ENCODE data around the gene CFAP299. TPM values are rescaled to one million over a fixed set of nuclear protein-coding genes. Genes with fewer than 3 reads are reported as not detected.

Gene CFAP299
- total RNA-seq, 1 experiment from 2014 or later = not detected

GRCh38 chr4:80909938-80910337 is 574.4 kb downstream of the CFAP299 start:
- H3K4me2 ChIP-seq = no peak overlapping the region
- POLR2A ChIA-PET (ENCODE audit: unreplicated experiment) = no interaction called here
- TF ChIP-seq CTCF (conservative IDR thresholded peaks at IDR 0.05) (no peak), EZH2 (IDR thresholded peaks at IDR 0.05; ENCODE audit: low read depth) (no peak)
- H3K27me3 ChIP-seq (ENCODE audit: insufficient read depth, low read depth) = no peaks in the 10 kb centered on the region
- no peak overlapping the region for H3K27ac ChIP-seq
- H3K9me2 ChIP-seq (ENCODE audit: insufficient read depth) = no peaks in the 10 kb centered on the region
- intact Hi-C loops (cut with micrococcal nuclease; ENCODE audit: unreplicated experiment) = no loop called here
- no peak overlapping the region for H2AFZ ChIP-seq
- no TSS peak for BruUV-seq (replicated peaks)
- H3K9me3 ChIP-seq (ENCODE audit: insufficient read depth, low read depth) = no peaks in the 10 kb centered on the region
- no peak for DNase-seq
- H3K79me2 ChIP-seq (ENCODE audit: low read depth) = no peaks in the 10 kb centered on the region
- H3K36me3 ChIP-seq (ENCODE audit: low read depth) = no peaks in the 10 kb centered on the region
- H3K4me1 ChIP-seq (replicated peaks; ENCODE audit: insufficient read depth) = no peaks in the 10 kb centered on the region
- no peak overlapping the region for H3K4me3 ChIP-seq
- no peaks in the 10 kb centered on the region for H4K20me1 ChIP-seq (ENCODE audit: insufficient read depth)
- CTCF ChIA-PET = no interaction called here
- H3F3A ChIP-seq (ENCODE audit: insufficient read depth, low read depth) = no peaks in the 10 kb centered on the region

DNA sequence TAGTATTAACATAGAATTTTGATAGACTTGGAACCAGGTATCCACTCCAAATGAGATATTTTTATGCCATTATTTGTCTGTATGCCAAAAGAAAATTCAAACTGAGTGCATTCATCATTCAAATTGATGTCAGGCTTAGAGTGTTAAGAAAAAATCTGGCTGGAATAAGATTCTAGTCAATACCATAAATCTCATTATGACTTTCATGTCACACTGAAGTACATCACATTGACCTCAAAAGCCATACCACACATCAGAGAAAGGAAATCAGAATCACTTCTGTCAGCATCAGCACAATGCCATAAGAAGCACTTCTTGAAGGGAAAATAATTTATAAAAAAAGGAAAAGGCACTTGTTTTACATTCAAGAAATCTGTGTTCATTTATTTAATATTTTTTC is 575.9 kb downstream of the CFAP299 start:
- TF ChIP-seq EZH2 (IDR thresholded peaks at IDR 0.05; ENCODE audit: low read depth) (no peak), CTCF (conservative IDR thresholded peaks at IDR 0.05) (no peak)
- no peaks in the 10 kb centered on the region for H3K4me1 ChIP-seq (replicated peaks; ENCODE audit: insufficient read depth)
- H3K27ac ChIP-seq = no peak overlapping the region
- POLR2A ChIA-PET (ENCODE audit: unreplicated experiment) = no interaction called here
- no peak overlapping the region for H2AFZ ChIP-seq
- no peaks in the 10 kb centered on the region for H3K9me2 ChIP-seq (ENCODE audit: insufficient read depth)
- CTCF ChIA-PET = interaction anchor here (0.7 kb wide), 1 partner anchor 1133 kb away, joined by 15 read pairs; no protein-coding TSS in a partner anchor
- H3K27me3 ChIP-seq (ENCODE audit: insufficient read depth, low read depth) = no peaks in the 10 kb centered on the region
- BruUV-seq (replicated peaks) = no TSS peak
- H3K79me2 ChIP-seq (ENCODE audit: low read depth) = no peaks in the 10 kb centered on the region
- intact Hi-C loops (cut with micrococcal nuclease; ENCODE audit: unreplicated experiment) = no loop called here
- H3K36me3 ChIP-seq (ENCODE audit: low read depth) = no peaks in the 10 kb centered on the region
- DNase-seq = no peak
- H3K4me3 ChIP-seq = no peak overlapping the region
- H3F3A ChIP-seq (ENCODE audit: insufficient read depth, low read depth) = no peaks in the 10 kb centered on the region
- no peaks in the 10 kb centered on the region for H4K20me1 ChIP-seq (ENCODE audit: insufficient read depth)
- no peak overlapping the region for H3K4me2 ChIP-seq
- H3K9me3 ChIP-seq (ENCODE audit: insufficient read depth, low read depth) = no peaks in the 10 kb centered on the region

GRCh38 chr4:80912350-80912749 is 576.8 kb downstream of the CFAP299 start:
- Histone ChIP-seq H3K79me2 (ENCODE audit: low read depth) (no peaks in the 10 kb centered on the region), H3K36me3 (ENCODE audit: low read depth) (no peaks in the 10 kb centered on the region), H3F3A (ENCODE audit: insufficient read depth, low read depth) (no peaks in the 10 kb centered on the region), H2AFZ (no peak overlapping the region), H3K4me1 (replicated peaks; ENCODE audit: insufficient read depth) (0 out of 2 replicates have a peak, but pooled peaks cover under 1% of the 10 kb centered on the region), H3K4me2 (no peak overlapping the region), H3K27ac (no peak overlapping the region), H3K9me2 (ENCODE audit: insufficient read depth) (no peaks in the 10 kb centered on the region), H3K27me3 (ENCODE audit: insufficient read depth, low read depth) (no peaks in the 10 kb centered on the region), H3K4me3 (no peak overlapping the region), H4K20me1 (ENCODE audit: insufficient read depth) (no peaks in the 10 kb centered on the region), H3K9me3 (ENCODE audit: insufficient read depth, low read depth) (no peaks in the 10 kb centered on the region)
- no peak for DNase-seq
- TF ChIP-seq CTCF (conservative IDR thresholded peaks at IDR 0.05) (no peak), EZH2 (IDR thresholded peaks at IDR 0.05; ENCODE audit: low read depth) (no peak)
- intact Hi-C loops (cut with micrococcal nuclease; ENCODE audit: unreplicated experiment) = no loop called here
- BruUV-seq (replicated peaks) = no TSS peak
- CTCF ChIA-PET = no interaction called here
- POLR2A ChIA-PET (ENCODE audit: unreplicated experiment) = no interaction called here
